NT2/D1 (cell line): ENCODE results near the gene OSBPL3.

Experiments
- SUZ12 ChIP-seq: IDR thresholded peaks from 2 replicates; pipeline ENCODE4 v1.6.1; 2011; ENCODE audit not compliant: insufficient read length, insufficient read depth; ENCODE audit errors: extremely low read depth
- ZNF274 ChIP-seq: IDR thresholded peaks from 2 replicates; pipeline ENCODE4 v1.6.1; 2011; ENCODE audit warnings: mild to moderate bottlenecking, low read depth, low read length

- TF ChIP-seq SUZ12 (no peak), ZNF274 (no peak)
These were observed 212.0 kb downstream of the OSBPL3 start for GRCh38 chr7:24767878-24768569.
